ENCODE data around the gene TMEM170B. TPM values are rescaled to one million over a fixed set of nuclear protein-coding genes. Genes with fewer than 3 reads are reported as not detected.

The TMEM170B gene
- total and polyA plus RNA-seq, 5 donors = 1.8 to 5.7 (median 5.2) TPM

- Histone ChIP-seq H3K4me1 (ENCODE audit: control insufficient read depth, insufficient read depth, low read length) (no peaks in the 10 kb centered on the region), H3K27me3 (ENCODE audit: control insufficient read depth, insufficient read depth) (no peaks in the 10 kb centered on the region), H3K9me3 (ENCODE audit: control insufficient read depth, low read length) (no peaks in the 10 kb centered on the region), H3K27ac (ENCODE audit: low read length) (peak overlapping the region; percentile 1), H3K4me3 (ENCODE audit: low read length) (no peak overlapping the region)
- ATAC-seq = no peak
- intact Hi-C loops (cut with DNase I) = no loop called here
- 58% methylated on average over 5 of the region's 5 CpGs for WGBS
- no peak for DNase-seq
Observed at GRCh38 chr6:11616200-11616611, 78.7 kb downstream of the TMEM170B start.

GRCh38 chr6:11618533-11618932, 81.0 kb downstream of the TMEM170B start:
- H3K27me3 ChIP-seq (ENCODE audit: control insufficient read depth, insufficient read depth) = no peaks in the 10 kb centered on the region
- ATAC-seq (no peak), DNase-seq (no peak)
- H3K9me3 ChIP-seq (ENCODE audit: control insufficient read depth, low read length) = no peaks in the 10 kb centered on the region
- no peak overlapping the region for H3K27ac ChIP-seq (ENCODE audit: low read length)
- intact Hi-C loops (cut with DNase I) = no loop called here
- H3K4me1 ChIP-seq (ENCODE audit: control insufficient read depth, insufficient read depth, low read length) = no peaks in the 10 kb centered on the region
- WGBS = 68% methylated on average over 4 of the region's 4 CpGs
- no peak overlapping the region for H3K4me3 ChIP-seq (ENCODE audit: low read length)

GRCh38 chr6:11621119-11621518, 83.6 kb downstream of the TMEM170B start:
- no peaks in the 10 kb centered on the region for H3K27me3 ChIP-seq (ENCODE audit: control insufficient read depth, insufficient read depth)
- H3K27ac ChIP-seq (ENCODE audit: low read length) = no peak overlapping the region
- no peaks in the 10 kb centered on the region for H3K4me1 ChIP-seq (ENCODE audit: control insufficient read depth, insufficient read depth, low read length)
- peak; percentile 62 to 88 for ATAC-seq
- H3K4me3 ChIP-seq (ENCODE audit: low read length) = no peak overlapping the region
- DNase-seq = no peak
- 55% methylated on average over 5 of the region's 5 CpGs for WGBS
- intact Hi-C loops (cut with DNase I) = no loop called here
- H3K9me3 ChIP-seq (ENCODE audit: control insufficient read depth, low read length) = no peaks in the 10 kb centered on the region

GRCh38 chr6:11622156-11622555, 84.6 kb downstream of the TMEM170B start:
- Histone ChIP-seq H3K4me3 (ENCODE audit: low read length) (no peak overlapping the region), H3K27me3 (ENCODE audit: control insufficient read depth, insufficient read depth) (no peaks in the 10 kb centered on the region), H3K9me3 (ENCODE audit: control insufficient read depth, low read length) (no peaks in the 10 kb centered on the region), H3K27ac (ENCODE audit: low read length) (no peak overlapping the region), H3K4me1 (ENCODE audit: control insufficient read depth, insufficient read depth, low read length) (no peaks in the 10 kb centered on the region)
- WGBS = 78% methylated on average over 4 of the region's 4 CpGs
- intact Hi-C loops (cut with DNase I) = no loop called here
- no peak for DNase-seq
- ATAC-seq = no peak

GRCh38 chr6:11623272-11623671, 85.7 kb downstream of the TMEM170B start:
- Histone ChIP-seq H3K4me1 (ENCODE audit: control insufficient read depth, insufficient read depth, low read length) (no peaks in the 10 kb centered on the region), H3K27me3 (ENCODE audit: control insufficient read depth, insufficient read depth) (no peaks in the 10 kb centered on the region), H3K27ac (ENCODE audit: low read length) (no peak overlapping the region), H3K9me3 (ENCODE audit: control insufficient read depth, low read length) (no peaks in the 10 kb centered on the region), H3K4me3 (ENCODE audit: low read length) (no peak overlapping the region)
- DNase-seq (no peak), ATAC-seq (no peak)
- 94% methylated on average over 2 of the region's 2 CpGs for WGBS
- intact Hi-C loops (cut with DNase I) = no loop called here

GRCh38 chr6:11625302-11625701, 87.8 kb downstream of the TMEM170B start:
- WGBS = 75% methylated on average over 8 of the region's 8 CpGs
- intact Hi-C loops (cut with DNase I) = no loop called here

GRCh38 chr6:11626356-11626755, 88.8 kb downstream of the TMEM170B start:
- intact Hi-C loops (cut with DNase I) = no loop called here
- ATAC-seq = no peak
- no peaks in the 10 kb centered on the region for H3K27me3 ChIP-seq (ENCODE audit: control insufficient read depth, insufficient read depth)
- no peak overlapping the region for H3K4me3 ChIP-seq (ENCODE audit: low read length)
- no peak overlapping the region for H3K27ac ChIP-seq (ENCODE audit: low read length)
- no peaks in the 10 kb centered on the region for H3K4me1 ChIP-seq (ENCODE audit: control insufficient read depth, insufficient read depth, low read length)
- 91% methylated on average over 8 of the region's 8 CpGs for WGBS
- H3K9me3 ChIP-seq (ENCODE audit: control insufficient read depth, low read length) = no peaks in the 10 kb centered on the region
- DNase-seq = no peak

More at GRCh38 chr6:11625302-11625701, 87.8 kb downstream of the TMEM170B start:
- H3K27ac ChIP-seq (ENCODE audit: low read length) = no peak overlapping the region
- H3K27me3 ChIP-seq (ENCODE audit: control insufficient read depth, insufficient read depth) = no peaks in the 10 kb centered on the region
- DNase-seq (no peak), ATAC-seq (no peak)
- no peak overlapping the region for H3K4me3 ChIP-seq (ENCODE audit: low read length)
- no peaks in the 10 kb centered on the region for H3K4me1 ChIP-seq (ENCODE audit: control insufficient read depth, insufficient read depth, low read length)
- no peaks in the 10 kb centered on the region for H3K9me3 ChIP-seq (ENCODE audit: control insufficient read depth, low read length)

- no peak for DNase-seq
- intact Hi-C loops (cut with DNase I) = no loop called here
- Histone ChIP-seq H3K4me1 (ENCODE audit: control insufficient read depth, insufficient read depth, low read length) (no peaks in the 10 kb centered on the region), H3K27ac (ENCODE audit: low read length) (no peak overlapping the region), H3K27me3 (ENCODE audit: control insufficient read depth, insufficient read depth) (no peaks in the 10 kb centered on the region), H3K9me3 (ENCODE audit: control insufficient read depth, low read length) (no peaks in the 10 kb centered on the region), H3K4me3 (ENCODE audit: low read length) (no peak overlapping the region)
- no peak for ATAC-seq
Observed at GRCh38 chr6:11628562-11628961, 91.0 kb downstream of the TMEM170B start.

GRCh38 chr6:11631008-11631407, 93.5 kb downstream of the TMEM170B start:
- H3K27me3 ChIP-seq (ENCODE audit: control insufficient read depth, insufficient read depth) = no peaks in the 10 kb centered on the region
- H3K4me1 ChIP-seq (ENCODE audit: control insufficient read depth, insufficient read depth, low read length) = no peaks in the 10 kb centered on the region
- no peak for DNase-seq
- no peak overlapping the region for H3K4me3 ChIP-seq (ENCODE audit: low read length)
- no peaks in the 10 kb centered on the region for H3K9me3 ChIP-seq (ENCODE audit: control insufficient read depth, low read length)
- WGBS = 71% methylated on average over 7 of the region's 7 CpGs
- intact Hi-C loops (cut with DNase I) = no loop called here
- H3K27ac ChIP-seq (ENCODE audit: low read length) = no peak overlapping the region
- ATAC-seq = no peak

GRCh38 chr6:11631539-11631938, 94.0 kb downstream of the TMEM170B start:
- H3K27me3 ChIP-seq (ENCODE audit: control insufficient read depth, insufficient read depth) = no peaks in the 10 kb centered on the region
- no peak overlapping the region for H3K4me3 ChIP-seq (ENCODE audit: low read length)
- H3K9me3 ChIP-seq (ENCODE audit: control insufficient read depth, low read length) = no peaks in the 10 kb centered on the region
- intact Hi-C loops (cut with DNase I) = no loop called here
- 82% methylated on average over 5 of the region's 5 CpGs for WGBS
- ATAC-seq (no peak), DNase-seq (no peak)
- no peak overlapping the region for H3K27ac ChIP-seq (ENCODE audit: low read length)
- H3K4me1 ChIP-seq (ENCODE audit: control insufficient read depth, insufficient read depth, low read length) = no peaks in the 10 kb centered on the region

GRCh38 chr6:11632231-11632630, 94.7 kb downstream of the TMEM170B start:
- WGBS = 74% methylated on average over 9 of the region's 9 CpGs
- DNase-seq (no peak), ATAC-seq (peak; percentile 27 to 63)
- Histone ChIP-seq H3K27ac (ENCODE audit: low read length) (no peak overlapping the region), H3K27me3 (ENCODE audit: control insufficient read depth, insufficient read depth) (no peaks in the 10 kb centered on the region), H3K4me1 (ENCODE audit: control insufficient read depth, insufficient read depth, low read length) (no peaks in the 10 kb centered on the region), H3K9me3 (ENCODE audit: control insufficient read depth, low read length) (no peaks in the 10 kb centered on the region), H3K4me3 (ENCODE audit: low read length) (no peak overlapping the region)
- intact Hi-C loops (cut with DNase I) = no loop called here

GRCh38 chr6:11632795-11633511, 95.4 kb downstream of the TMEM170B start:
- no peak overlapping the region for H3K27ac ChIP-seq (ENCODE audit: low read length)
- ATAC-seq (peak in 1 of 2 donors; percentile 51), DNase-seq (peak in 1 of 3 donors; percentile 22)
- H3K9me3 ChIP-seq (ENCODE audit: control insufficient read depth, low read length) = no peaks in the 10 kb centered on the region
- H3K4me1 ChIP-seq (ENCODE audit: control insufficient read depth, insufficient read depth, low read length) = no peaks in the 10 kb centered on the region
- intact Hi-C loops (cut with DNase I) = no loop called here
- H3K27me3 ChIP-seq (ENCODE audit: control insufficient read depth, insufficient read depth) = no peaks in the 10 kb centered on the region
- H3K4me3 ChIP-seq (ENCODE audit: low read length) = no peak overlapping the region
- WGBS = 89% methylated on average over 11 of the region's 11 CpGs
